Measurements from ENCODE around the gene BAAT. TPM values are rescaled to one million over a fixed set of nuclear protein-coding genes. Genes with fewer than 3 reads are reported as not detected.

Gene BAAT
- total and polyA plus RNA-seq, 9 donors, result 0.10 to 0.31 (median 0.12) TPM; not detected in 6

DNA sequence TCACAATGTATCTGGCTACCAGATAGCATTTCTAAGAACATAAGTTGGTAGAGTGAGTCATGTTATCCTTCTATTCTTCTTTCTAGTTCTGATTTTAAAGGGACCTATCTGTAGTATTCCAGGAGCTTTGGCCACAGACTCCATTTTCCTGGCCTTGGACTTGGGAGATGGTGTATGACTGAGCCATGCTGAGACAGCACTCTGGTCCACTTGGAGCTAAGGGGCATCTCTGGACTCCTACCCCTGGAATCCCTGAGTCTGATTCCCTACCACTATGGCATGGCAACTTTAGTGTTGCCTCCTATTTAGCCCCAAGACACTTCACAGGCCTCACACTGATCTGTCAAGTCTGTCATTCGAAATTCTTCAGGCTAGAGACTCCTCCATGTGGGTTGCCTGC, 58.8 kb downstream of the BAAT start:
- no peaks in the 10 kb centered on the region for H3K4me1 ChIP-seq (ENCODE audit: insufficient read depth)
- no peaks in the 10 kb centered on the region for H3K36me3 ChIP-seq
- TF ChIP-seq POLR2A (IDR thresholded peaks at IDR 0.05), result no peak
- TF ChIP-seq EP300 (IDR thresholded peaks at IDR 0.05), result no peak
- TF ChIP-seq, protein P1, sequence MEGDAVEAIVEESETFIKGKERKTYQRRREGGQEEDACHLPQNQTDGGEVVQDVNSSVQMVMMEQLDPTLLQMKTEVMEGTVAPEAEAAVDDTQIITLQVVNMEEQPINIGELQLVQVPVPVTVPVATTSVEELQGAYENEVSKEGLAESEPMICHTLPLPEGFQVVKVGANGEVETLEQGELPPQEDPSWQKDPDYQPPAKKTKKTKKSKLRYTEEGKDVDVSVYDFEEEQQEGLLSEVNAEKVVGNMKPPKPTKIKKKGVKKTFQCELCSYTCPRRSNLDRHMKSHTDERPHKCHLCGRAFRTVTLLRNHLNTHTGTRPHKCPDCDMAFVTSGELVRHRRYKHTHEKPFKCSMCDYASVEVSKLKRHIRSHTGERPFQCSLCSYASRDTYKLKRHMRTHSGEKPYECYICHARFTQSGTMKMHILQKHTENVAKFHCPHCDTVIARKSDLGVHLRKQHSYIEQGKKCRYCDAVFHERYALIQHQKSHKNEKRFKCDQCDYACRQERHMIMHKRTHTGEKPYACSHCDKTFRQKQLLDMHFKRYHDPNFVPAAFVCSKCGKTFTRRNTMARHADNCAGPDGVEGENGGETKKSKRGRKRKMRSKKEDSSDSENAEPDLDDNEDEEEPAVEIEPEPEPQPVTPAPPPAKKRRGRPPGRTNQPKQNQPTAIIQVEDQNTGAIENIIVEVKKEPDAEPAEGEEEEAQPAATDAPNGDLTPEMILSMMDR (IDR thresholded peaks at IDR 0.05), result no peak
- intact Hi-C loops (cut with DNase I), result no loop called here
- H3K27ac ChIP-seq, result no peak overlapping the region
- H3K27me3 ChIP-seq, result no peaks in the 10 kb centered on the region
- H3K9me3 ChIP-seq, result no peaks in the 10 kb centered on the region
- 21 to 55% (median 43%) methylated on average over 1 of the region's 1 CpG for WGBS, 3 donors
- DNase-seq, result no peak
- no peak overlapping the region for H3K4me3 ChIP-seq

DNA sequence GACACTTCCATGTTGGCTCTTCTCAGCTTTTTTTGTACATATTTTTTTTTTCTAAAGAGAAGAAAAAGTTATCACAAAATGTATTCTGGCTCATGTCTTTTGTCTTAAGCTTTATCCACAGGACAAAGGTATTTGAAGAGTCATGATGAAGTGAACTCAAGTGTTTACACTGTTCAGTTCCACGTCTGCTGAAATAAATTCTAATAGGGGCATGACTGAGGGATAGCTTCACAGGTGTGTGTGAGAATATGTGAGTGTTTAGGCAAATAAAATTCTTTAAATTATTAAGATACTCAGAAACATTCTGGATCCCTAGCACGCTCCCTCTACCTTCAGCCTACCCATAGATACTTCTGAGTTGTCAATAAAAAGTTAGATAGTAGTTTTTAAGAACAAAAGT, 59.8 kb downstream of the BAAT start:
- H3K36me3 ChIP-seq, result no peaks in the 10 kb centered on the region
- H3K27ac ChIP-seq, result no peak overlapping the region
- H3K4me3 ChIP-seq, result no peak overlapping the region
- no peaks in the 10 kb centered on the region for H3K4me1 ChIP-seq (ENCODE audit: insufficient read depth)
- intact Hi-C loops (cut with DNase I), result no loop called here
- WGBS, 3 donors, result 56 to 61% (median 56%) methylated on average over 2 of the region's 2 CpGs
- H3K9me3 ChIP-seq, result no peaks in the 10 kb centered on the region
- no peaks in the 10 kb centered on the region for H3K27me3 ChIP-seq
- DNase-seq, result no peak
- TF ChIP-seq, protein P1 (IDR thresholded peaks at IDR 0.05), result no peak
- TF ChIP-seq EP300 (IDR thresholded peaks at IDR 0.05) (no peak), POLR2A (IDR thresholded peaks at IDR 0.05) (no peak)

- intact Hi-C loops (cut with DNase I), result no loop called here
- no peaks in the 10 kb centered on the region for H3K9me3 ChIP-seq
- no peaks in the 10 kb centered on the region for H3K36me3 ChIP-seq
- DNase-seq, result no peak
- no peaks in the 10 kb centered on the region for H3K27me3 ChIP-seq
- no peak overlapping the region for H3K4me3 ChIP-seq
- 58 to 75% (median 61%) methylated on average over 3 of the region's 3 CpGs for WGBS, 3 donors
- H3K27ac ChIP-seq, result no peak overlapping the region
- H3K4me1 ChIP-seq (ENCODE audit: insufficient read depth), result no peaks in the 10 kb centered on the region
- no peak for TF ChIP-seq EP300 (IDR thresholded peaks at IDR 0.05)
- TF ChIP-seq, protein P1 (IDR thresholded peaks at IDR 0.05), result no peak
- no peak for TF ChIP-seq POLR2A (IDR thresholded peaks at IDR 0.05)
These were observed 60.5 kb downstream of the BAAT start for GRCh38 chr9:101324245-101324804.

DNA sequence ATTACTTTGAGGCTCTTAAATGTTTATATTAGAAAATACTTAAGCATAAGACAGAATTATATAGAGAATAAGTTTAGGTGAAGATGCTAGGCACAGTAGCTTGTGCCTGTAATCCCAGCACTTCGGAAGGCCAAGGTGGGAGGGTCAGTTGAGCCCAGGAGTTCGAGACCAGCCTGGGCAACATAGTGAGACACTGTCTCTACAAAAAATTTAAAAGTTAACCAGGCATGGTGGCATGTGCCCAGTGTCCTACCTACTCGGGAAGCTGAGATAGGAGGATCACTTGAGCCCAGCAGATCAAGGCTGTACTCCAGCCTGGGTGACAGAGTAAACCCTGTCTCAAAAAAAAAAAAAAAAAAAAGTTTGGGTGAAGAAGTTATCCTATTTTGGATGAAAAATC, 61.7 kb downstream of the BAAT start:
- no peak overlapping the region for H3K4me3 ChIP-seq
- intact Hi-C loops (cut with DNase I), result no loop called here
- H3K4me1 ChIP-seq (ENCODE audit: insufficient read depth), result no peaks in the 10 kb centered on the region
- no peak overlapping the region for H3K27ac ChIP-seq
- WGBS, 3 donors, result 79 to 85% (median 81%) methylated on average over 3 of the region's 3 CpGs
- H3K27me3 ChIP-seq, result no peaks in the 10 kb centered on the region
- TF ChIP-seq POLR2A (IDR thresholded peaks at IDR 0.05), result no peak
- TF ChIP-seq, protein P1 (IDR thresholded peaks at IDR 0.05), result no peak
- TF ChIP-seq EP300 (IDR thresholded peaks at IDR 0.05), result no peak
- DNase-seq, result no peak
- no peaks in the 10 kb centered on the region for H3K36me3 ChIP-seq
- no peaks in the 10 kb centered on the region for H3K9me3 ChIP-seq

Measured in ovary (tissue), 9 donors.